IPS DF 19.7 (cell line): ENCODE measurements around the gene SLC10A6.

ENCODE experiments used
- DNase-seq: peaks from one replicate; pipeline ENCODE4 v3.0.0-alpha.2; 2013; ENCODE audit warnings: low read depth, low spot score

Gene SLC10A6

GRCh38 chr4:86778175-86778574 is 71.0 kb downstream of the SLC10A6 start:
- DNase-seq = no peak

DNA sequence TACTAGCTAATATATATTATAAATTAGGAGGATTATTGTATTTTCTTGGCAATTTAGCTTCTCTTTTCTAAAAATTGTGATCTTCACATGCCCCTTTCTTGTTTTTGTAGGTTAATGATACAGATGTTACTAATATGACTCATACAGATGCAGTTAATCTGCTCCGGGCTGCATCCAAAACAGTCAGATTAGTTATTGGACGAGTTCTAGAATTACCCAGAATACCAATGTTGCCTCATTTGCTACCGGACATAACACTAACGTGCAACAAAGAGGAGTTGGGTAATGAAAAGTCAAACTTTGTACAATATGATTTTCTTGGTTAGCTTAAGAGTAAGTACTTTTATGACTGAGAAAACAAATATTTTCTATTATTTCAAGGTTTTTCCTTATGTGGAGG is 74.1 kb downstream of the SLC10A6 start:
- no peak for DNase-seq
